Hematopoietic multipotent progenitor cell treated with erythropoietin and hydrocortisone succinate and interleukin-3 and kit ligand, for 6 days (in vitro differentiated cells): ENCODE results near the gene SUOX.
"Not testable (repeated sequence)": the region's sequence is repeated elsewhere in the genome, so short reads cannot be mapped to it uniquely, and the experiment has no call there.

Source experiments
- DNase-seq: peaks from one replicate; pipeline ENCODE4 v3.0.0-alpha.2; 2015

The SUOX gene

DNA sequence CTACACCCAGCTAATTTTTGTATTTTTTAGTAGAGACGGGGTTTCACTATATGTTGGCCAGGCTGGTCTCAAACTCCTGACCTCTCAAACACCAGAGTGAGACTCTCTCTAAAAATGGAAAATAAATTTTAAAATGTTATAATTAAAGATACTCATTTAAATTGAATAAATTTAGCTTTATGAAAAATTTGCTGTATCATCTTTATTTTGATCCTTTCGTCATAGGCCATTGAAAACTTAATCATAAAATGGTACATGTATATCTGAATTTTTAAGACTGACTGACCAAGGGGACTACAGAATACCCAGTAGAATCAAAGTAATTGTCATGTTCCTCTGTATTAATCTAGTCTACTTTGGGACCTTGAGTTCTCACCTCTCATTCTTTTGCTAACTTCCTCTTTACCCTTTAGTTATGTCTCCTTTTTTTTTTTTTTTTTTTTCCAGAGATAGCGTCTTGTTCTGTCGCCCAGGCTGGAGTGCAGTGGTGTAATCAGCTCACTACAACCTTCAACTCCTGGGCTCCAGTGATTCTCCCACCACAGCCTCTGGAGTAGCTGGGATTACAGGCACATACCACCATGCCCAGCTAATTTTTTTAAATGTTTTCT lies 13.7 kb upstream of the SUOX start:
- peak; percentile 59 for DNase-seq

DNA sequence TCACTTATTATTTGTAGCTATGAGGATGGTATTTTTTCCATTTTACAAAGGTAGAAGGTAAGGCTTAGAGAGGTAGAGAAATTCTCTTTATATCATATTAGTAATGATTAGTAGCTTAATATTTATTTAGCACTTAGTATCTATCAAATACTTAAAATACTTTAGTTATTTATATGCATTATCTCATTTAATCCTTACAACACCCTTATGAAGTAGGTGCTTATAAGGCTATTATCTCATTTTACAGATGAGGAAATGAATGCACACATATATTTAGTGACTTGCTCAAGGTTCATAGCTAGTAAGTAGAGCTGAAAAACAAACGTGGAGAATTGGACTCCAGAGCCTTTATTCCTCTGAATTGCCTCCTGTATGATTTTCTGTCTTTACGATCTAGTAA lies 12.2 kb upstream of the SUOX start:
- no peak for DNase-seq

DNA sequence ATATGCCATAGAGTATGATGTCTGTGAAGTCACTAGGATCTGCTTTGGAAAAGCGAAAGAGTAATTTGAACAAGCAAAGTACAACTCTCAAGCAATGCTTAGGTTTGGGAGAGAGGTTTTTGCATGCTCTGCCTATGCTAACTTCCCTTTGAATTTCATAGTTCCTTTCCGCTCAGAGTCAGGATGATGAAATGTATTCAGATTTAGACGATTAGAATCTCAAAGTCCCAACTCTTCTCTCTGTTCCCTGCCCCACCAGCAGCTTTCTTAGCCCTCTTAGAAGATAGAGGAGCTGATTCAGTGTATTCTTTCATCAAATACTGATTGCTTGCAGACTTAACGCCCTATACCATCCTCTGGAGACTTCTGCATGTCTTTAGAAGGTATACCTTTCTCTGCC lies 11.7 kb upstream of the SUOX start:
- no peak for DNase-seq

DNA sequence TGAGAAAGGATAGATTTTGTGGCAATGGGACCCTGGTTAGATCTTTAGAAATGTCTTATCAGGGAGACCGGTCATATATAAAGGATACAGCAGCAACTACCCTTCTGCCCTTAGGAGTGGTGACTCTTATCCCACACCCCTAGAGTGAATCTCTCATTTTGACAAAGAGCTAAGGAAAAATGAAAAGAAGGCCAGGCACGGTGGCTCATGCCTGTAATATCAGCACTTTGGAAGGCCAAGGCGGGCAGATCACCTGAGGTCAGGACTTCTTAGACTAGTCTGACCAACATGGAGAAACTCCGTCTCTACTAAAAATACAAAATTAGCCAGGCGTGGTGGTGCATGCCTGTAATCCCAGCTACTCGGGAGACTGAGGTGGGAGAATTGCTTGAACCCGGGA lies 11.1 kb upstream of the SUOX start:
- not testable (repeated sequence) for DNase-seq

DNA sequence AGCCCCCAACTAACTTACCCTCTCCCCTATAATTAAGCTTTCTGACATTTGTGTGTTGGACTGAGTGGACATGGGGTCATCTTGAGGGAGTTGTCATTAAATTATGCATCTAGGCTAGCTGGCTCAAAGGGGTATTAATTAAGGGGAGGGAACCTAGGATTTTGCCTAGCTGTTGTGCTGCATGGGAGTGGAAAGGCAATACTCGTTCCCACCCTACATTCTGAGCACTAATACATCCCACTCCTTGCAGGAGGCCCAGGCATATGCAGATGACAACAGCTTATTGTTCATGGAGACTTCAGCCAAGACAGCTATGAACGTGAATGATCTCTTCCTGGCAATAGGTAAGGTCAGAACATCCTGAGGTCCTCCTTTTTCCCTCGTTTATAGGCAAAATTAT lies 6.0 kb upstream of the SUOX start:
- no peak for DNase-seq

DNA sequence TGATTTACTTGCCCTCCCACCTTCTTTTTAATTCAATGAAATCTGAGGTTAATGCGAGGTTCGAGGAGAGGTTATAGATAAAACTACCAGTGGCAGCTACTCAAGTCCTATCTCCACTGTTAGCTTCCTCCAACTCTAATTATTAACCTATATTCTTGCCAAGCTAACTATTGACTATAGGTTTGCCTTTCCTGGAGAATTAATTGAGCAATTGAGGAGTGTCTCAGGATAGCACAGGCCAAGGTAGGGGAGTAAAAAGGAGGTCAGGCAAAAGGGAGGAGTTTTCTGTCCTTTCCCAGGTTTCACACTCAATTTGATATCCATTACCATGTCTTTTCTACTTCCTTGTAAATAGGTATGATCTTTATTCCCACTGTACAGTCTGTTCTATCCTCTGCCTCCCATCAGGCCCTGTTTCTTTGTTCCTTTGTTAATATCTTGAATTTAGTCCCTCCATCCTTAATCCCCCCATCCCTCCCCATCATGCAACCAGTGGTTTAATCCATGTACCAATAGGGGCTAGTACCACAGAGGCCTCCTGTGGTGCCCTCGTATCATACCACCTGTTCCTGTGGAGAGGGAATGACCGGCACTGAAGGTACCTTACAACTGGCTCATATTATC lies 3.7 kb upstream of the SUOX start:
- DNase-seq: no peak

DNA sequence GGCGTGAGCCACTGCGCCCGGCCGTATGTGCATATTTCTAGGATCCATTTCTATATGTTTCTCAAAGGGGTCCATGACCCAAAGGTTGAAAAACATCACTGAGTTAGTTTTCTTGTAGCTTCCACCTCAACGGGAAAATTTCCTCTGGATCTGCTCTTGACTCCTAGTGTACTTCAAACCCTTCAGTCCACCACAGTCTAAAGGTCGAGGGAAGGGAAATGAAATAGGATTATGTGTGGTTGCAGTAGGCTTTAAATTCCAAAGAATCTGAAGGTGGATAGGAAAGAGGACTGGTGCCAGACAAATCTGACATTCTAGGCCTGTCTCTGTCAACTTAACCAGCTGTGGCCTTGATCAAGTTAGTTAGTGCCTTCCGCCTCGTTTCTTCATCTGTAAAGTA lies 1.7 kb upstream of the SUOX start:
- DNase-seq: no peak

DNA sequence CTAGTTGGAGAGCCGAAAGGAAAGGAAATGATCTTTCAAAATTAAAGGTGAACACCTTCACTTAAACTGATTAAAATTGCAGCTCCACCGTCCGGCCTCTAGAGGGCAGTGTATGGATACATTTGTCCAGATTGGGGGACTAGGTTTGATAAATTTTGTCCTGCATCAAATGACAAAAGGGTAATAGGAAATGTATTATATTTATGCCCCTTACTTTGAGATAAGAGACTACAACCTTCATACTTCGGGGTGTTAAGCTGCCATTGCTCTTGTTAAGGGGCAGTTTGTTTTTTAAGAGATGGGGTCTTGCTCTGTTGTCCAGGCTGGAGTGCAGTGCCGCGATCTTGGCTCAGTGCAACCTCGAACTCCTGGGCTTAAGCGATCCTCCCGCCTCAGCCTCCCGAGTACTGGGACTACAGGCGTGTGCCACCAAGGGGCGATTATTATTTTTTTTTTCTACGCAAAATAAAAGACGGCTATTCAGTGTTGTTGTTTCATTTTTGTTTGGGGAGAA lies 818 bp upstream of the SUOX start:
- peak; percentile 90 for DNase-seq

DNA sequence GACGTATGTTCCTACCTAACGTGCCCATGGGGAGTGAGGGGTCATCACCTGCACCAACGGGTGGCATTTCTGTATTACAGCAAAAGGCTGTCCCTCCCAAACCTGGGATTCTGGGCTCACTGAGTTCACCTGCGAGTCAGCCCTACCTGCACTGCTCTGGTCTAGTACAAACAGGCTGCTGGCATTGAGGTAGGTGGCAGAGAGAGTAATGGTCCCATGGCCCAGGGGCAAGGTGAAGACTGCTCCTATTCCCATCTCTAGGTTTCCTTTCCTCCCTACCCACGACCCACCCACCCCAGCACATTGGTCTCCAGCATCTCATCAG lies 421 bp downstream of the SUOX start:
- DNase-seq: no peak

DNA sequence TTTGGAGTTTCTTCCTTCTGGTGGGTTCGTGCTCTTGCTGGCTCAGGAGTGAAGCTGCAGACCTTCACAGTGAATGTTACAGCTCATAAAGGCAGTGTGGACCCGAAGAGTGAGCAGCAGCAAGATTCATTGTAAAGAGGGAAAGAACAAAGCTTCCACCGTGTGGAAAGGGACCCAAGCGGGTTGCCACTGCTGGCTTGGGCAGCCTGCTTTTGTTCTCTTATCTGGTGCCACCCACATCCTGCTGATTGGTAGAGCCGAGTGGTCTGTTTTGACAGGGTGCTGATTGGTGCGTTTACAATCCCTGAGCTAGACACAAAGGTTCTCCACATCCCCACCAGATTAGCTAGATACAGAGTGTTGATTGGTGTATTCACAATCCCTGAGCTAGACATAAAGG lies 2.4 kb downstream of the SUOX start:
- peak; percentile 41 for DNase-seq

DNA sequence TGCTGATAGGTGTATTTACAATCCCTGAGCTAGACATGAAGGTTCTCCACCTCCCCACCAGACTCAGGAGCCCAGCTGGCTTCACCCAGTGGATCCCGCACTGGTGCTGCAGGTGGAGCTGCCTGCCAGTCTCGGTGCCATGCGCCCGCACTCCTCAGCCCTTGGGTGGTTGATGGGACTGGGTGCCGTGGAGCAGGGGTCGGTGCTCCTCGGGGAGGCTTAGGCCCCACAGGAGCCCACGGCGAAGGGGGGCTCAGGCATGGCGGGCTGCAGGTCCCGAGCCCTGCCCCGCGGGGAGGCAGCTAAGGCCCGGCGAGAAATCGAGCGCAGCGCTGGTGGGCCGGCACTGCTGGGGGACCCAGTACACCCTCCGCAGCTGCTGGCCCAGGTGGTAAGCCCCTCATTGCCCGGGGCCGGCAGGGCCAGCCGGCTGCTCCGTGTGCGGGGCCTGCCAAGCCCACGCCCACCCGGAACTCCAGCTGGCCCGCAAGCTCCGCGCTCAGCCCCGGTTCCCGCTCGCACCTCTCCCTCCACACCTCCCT lies 3.0 kb downstream of the SUOX start:
- not testable (repeated sequence) for DNase-seq

DNA sequence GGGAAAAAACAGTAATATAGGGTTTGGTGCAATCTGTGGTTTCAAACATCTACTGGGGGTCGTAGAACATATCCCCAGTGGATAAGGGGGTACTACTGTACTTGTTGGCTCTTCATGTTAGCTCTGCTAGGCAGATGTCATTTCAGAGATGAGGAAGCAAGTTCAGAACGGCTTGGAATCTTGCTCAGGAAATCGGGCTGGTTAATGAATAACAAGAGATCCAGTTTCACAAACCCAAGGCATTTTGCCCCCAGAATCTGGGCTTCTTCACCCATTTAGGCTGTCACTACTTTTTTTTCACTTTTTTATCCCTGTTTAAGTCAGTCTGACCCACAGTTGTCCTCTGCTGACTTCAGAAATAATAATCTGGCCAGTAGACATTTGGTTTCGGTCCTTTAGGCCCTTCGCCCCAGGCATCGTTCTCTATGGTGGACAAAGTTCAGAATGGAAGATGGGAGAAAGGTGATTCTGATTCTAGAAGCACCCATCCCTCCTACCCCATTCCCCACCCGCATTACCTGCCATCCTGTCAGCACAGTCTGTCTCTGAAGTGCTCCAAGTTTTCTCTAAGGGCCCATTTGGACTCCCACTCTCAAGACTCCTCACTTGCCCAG lies 4.5 kb downstream of the SUOX start:
- DNase-seq: no peak

DNA sequence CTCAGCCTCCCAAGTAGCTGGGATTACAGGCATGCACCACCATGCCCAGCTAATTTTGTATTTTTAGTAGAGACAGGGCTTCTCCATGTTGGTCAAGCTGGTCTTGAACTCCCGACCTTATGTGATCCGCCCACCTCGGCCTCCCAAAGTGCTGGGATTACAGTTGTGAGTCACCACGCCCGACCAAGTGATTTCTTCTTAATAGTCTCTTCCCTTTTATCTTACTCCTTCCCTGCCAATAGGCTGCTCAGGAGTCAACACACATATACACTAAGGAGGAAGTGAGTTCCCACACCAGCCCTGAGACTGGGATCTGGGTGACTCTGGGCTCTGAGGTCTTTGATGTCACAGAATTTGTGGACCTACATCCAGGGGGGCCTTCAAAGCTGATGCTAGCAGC lies 6.3 kb downstream of the SUOX start:
- not testable (repeated sequence) for DNase-seq

DNA sequence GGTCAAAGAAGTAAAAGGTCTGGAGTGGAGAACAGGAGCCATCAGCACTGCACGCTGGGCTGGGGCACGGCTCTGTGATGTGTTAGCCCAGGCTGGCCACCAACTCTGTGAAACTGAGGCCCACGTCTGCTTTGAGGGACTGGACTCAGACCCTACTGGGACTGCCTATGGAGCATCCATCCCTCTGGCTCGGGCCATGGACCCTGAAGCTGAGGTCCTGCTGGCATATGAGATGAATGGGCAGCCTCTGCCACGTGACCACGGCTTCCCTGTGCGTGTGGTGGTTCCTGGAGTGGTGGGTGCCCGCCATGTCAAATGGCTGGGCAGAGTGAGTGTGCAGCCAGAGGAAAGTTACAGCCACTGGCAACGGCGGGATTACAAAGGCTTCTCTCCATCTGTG lies 7.1 kb downstream of the SUOX start:
- DNase-seq: no peak

DNA sequence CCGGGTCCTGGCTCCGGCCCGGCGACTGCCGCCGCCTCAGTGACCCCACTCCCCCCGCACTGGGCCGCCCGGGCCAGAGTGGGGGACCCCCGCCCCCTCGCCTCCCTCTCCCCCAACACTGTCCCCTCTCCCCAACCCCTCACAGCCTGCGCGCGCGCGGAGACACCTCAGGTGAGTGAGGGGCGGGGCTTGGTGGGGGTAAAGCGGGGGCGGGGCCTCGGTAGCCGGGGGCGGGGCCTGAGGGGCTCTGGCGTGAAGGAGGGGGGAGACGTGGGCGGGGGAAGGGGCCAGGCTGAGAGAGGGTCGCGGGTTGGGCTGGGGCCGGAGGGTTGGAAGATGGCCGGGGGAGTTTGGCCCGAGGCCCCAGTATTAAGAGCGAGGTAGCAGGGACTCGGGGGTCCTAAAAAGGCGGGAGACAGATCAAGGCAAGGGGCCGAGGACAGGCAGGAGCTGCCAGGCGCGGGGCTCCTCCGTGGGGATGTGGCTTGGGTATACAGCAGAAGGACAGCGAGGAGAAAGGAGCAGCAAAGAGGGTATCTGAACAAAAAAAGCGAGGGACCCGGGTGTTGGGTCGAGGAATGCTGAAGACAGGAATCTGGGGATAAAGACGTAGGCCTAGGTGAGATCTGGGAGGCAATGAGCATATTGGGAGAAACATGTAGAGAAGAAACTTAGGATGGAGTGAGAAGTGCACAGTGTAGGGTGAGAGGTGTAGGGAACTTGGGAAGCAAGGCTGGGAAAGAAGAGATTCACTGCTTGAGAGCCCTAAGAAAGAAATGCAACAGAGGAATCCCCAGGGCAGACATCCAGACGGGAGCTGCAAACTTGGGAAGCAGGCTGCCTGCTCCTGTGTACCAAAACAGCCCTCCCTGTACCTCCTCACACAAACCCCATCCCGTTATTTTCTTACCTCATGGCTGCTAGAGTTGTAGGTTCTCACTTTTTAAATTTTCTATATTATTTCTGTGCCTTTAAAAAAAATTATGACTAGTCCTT lies 10.8 kb downstream of the SUOX start:
- DNase-seq: peak; percentile 65

DNA sequence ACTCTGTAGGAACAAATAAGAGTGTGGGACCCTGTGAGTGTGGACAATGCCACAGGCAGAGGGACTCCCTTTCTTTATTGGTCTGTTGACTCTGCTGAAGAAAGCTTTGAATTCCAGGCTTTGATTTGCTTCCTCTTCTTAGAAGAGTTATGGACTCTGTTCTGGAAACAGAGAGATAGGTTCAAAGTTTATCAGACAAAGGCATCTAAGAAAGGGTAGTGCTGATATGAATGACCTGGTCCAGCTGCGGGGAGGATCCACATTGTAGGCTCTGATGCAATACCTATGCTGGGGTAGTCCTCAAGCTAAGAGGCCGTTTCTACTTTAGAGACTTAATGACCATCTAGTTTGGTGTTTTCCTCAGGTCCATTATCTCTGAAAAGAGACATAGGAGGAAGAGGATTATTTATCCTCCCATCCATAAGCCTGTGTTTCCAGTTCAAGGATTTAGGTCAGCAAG lies 13.1 kb downstream of the SUOX start:
- DNase-seq: peak; percentile 44

DNA sequence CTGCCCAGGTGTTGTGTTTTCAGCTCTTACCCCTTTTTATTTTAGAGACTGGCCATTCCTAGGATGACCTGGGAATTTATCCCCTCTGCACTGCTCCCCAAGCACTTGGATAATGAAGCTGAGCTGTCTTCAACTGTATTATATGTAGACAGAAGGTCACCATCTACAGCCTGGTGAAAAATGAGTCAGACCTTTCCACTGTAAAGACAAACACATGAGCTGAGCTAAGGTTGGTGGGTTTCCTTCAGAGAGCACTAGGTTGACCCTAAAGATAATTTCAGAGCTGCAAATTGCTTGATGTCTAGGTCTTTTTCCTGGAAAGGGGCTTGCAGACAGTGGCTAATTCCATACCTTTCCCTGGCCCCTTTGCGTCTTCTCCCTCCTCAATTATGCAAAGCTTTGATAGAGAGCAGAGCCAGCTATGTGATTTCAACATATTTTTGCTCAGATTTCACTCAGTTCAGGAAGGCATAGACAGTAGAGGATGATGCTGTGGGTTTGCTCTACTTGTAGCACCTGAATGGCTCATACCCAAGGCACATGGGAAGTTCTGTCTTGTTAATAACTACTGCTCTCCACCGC lies 14.5 kb downstream of the SUOX start:
- no peak for DNase-seq

DNA sequence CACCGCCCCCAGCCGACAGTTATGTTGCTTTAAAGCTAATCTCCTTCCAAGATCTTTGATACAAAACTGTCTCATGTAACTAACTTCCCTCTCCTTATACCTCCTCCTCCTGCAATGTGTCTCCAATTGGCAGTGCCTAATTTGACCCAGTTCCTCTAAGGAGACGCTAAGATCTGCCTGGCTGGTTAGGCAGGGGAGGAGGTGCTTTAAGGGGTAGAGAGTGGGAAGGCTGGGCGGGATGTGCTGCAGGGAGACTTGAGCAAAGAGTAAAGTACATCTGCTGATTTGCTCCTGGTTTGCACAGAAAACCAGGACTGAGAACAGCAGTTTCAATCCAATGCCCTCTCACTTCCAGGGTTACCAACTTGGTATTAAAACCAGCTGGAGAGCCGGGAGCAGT lies 16.4 kb downstream of the SUOX start:
- no peak for DNase-seq

DNA sequence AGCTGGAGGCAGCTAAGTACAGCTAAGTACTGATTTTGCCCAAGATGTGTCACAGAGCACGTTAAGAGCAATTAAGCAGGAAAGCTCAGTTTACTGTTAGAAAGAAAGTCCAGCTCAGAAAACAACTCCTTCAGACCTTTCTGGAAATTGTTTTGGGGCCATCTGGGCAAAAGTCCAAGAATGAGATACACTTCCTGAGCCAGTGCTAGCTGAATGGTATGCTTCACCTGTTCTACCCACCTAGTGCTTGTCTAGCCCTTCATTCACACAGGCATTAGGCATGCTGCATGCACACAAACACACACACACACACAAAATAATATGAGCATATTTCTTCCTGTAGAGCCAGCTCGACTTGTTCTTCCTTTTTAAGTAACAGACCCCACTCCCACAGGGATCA lies 17.1 kb downstream of the SUOX start:
- DNase-seq: no peak

DNA sequence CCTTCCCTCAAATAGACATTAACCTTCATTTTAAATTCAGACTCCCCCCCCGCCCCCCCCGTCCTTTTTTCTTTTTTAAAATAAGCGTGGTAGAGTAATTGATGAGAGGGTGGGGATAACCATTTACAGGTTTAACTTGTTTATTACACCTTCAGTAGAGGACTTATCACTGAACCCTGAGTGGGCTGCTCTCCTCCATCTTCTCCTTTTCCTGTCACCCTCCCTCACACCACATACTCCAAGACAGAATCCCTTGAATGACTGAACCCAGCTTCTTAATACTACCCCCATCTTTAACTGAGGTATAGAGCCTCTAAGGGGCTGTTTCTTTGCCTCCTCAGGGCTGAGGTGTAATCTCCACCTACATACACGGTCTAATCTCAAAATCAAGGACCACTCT lies 20.1 kb downstream of the SUOX start:
- no peak for DNase-seq

DNA sequence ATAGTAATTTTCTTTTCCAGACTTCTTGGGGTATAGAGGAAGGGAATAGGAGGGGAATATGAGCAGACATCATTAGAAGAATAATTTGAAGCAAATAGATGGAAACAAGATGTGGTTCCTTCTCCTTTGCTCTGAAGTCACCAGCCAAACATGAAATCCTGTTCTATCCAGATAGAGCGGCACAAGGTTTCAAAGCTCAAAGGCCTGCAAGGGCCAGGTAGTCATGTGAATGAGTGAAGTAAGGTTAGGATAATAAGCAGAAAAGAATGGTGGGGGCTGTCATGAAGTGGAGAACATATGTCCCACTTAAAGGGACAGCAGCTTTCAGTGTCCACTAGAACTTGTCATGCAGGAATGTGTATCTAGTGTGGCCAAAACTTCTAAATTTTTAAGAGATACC lies 21.3 kb downstream of the SUOX start:
- DNase-seq: no peak

DNA sequence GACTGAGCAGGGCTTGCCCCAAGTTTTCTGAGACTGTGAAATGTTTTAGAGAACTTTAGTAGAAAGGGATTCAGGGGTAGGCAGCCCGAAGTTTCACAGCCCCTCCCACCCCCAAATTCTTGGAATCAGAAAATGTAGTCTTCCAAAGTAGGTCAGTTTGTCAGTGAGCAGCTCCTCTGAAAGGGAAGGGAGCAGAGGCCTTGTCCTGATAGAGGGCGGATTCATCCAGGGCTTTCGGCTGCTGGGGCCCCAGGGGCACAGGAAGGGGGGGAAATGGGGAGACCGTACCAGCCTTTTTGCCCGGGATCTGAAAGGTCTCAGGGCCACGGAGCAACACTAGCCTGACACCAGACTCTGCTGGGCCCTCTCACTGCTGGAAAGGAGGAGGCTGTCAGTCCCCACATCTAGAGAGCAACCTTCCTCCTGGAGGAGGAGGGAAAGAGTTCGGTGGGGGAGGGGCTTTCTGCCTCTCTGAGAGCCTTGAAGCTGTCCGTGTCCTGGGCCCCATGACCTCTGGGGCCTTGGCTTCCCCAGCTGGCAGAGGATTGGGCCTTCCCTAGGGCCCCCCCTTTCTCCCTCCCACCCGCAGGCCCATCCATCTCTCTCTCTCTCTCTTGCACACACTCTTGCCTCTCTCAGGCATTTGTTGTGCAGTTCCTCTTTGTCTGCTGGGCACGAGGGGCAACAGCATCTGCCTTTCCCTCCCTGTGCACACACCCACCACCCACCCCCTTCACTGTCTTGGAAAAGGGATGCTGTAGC lies 23.5 kb downstream of the SUOX start, which contains the start of gene IKZF4:
TSS of gene IKZF4 (plus strand) at position 621 of the 762 bp plus-strand sequence. CDS start 451 bp downstream, outside the sequence.
- DNase-seq: peak; percentile 81
